Measurements from ENCODE around the gene FBXO44.
"Not testable (repeated sequence)": the region's sequence is repeated elsewhere in the genome, so short reads cannot be mapped to it uniquely, and the experiment has no call there.

FBXO44 gene

GRCh38 chr1:11654137-11654938 is at the start of gene FBXO44, which contains the start of gene FBXO2:
TSS of gene FBXO44 (plus strand) at chr1:11654877. CDS start at chr1:11655836, 959 bp downstream.
TSS of gene FBXO2 (minus strand) at chr1:11654429. CDS start at chr1:11654340, 89 bp downstream.
- no peak for DNase-seq

- DNase-seq, result no peak
Observed at GRCh38 chr1:11606775-11607174, 47.9 kb upstream of the FBXO44 start.

GRCh38 chr1:11608596-11609130 is 46.0 kb upstream of the FBXO44 start:
- not testable (repeated sequence) for DNase-seq

GRCh38 chr1:11609378-11609777 is 45.3 kb upstream of the FBXO44 start:
- DNase-seq, result not testable (repeated sequence)

- DNase-seq, result no peak
Observed at GRCh38 chr1:11610629-11611180, 44.0 kb upstream of the FBXO44 start.

GRCh38 chr1:11611638-11612327 is 42.9 kb upstream of the FBXO44 start:
- DNase-seq, result no peak

- no peak for DNase-seq
Observed at GRCh38 chr1:11613347-11613746, 41.3 kb upstream of the FBXO44 start.

- DNase-seq, result no peak
Observed at GRCh38 chr1:11615090-11615489, 39.6 kb upstream of the FBXO44 start.

GRCh38 chr1:11616766-11617165 is 37.9 kb upstream of the FBXO44 start:
- DNase-seq, result no peak

GRCh38 chr1:11617314-11617713 is 37.4 kb upstream of the FBXO44 start:
- no peak for DNase-seq

- no peak for DNase-seq
Observed at GRCh38 chr1:11617741-11618140, 36.9 kb upstream of the FBXO44 start.

- no peak for DNase-seq
Observed at GRCh38 chr1:11620405-11620804, 34.3 kb upstream of the FBXO44 start.

GRCh38 chr1:11620924-11621323 is 33.8 kb upstream of the FBXO44 start:
- no peak for DNase-seq

- no peak for DNase-seq
Observed at GRCh38 chr1:11622398-11622797, 32.3 kb upstream of the FBXO44 start.

GRCh38 chr1:11623702-11624101 is 31.0 kb upstream of the FBXO44 start:
- DNase-seq, result no peak

GRCh38 chr1:11626551-11626950 is 28.1 kb upstream of the FBXO44 start:
- no peak for DNase-seq

GRCh38 chr1:11628767-11629166 is 25.9 kb upstream of the FBXO44 start:
- DNase-seq, result no peak

- no peak for DNase-seq
Observed at GRCh38 chr1:11629184-11630016, 25.3 kb upstream of the FBXO44 start.

GRCh38 chr1:11634365-11635192 is 20.1 kb upstream of the FBXO44 start:
- DNase-seq, result no peak

- DNase-seq, result no peak
Observed at GRCh38 chr1:11638121-11638520, 16.6 kb upstream of the FBXO44 start.

- no peak for DNase-seq
Observed at GRCh38 chr1:11639372-11639771, 15.3 kb upstream of the FBXO44 start.

GRCh38 chr1:11640101-11640500 is 14.6 kb upstream of the FBXO44 start:
- no peak for DNase-seq
